H1 (cell line): Measurements from ENCODE around the gene DNTT. TPM values are rescaled to one million over a fixed set of nuclear protein-coding genes. Genes with fewer than 3 reads are reported as not detected.

ENCODE experiments used
- ASH2L ChIP-seq: fragments of 200-600, 300-600 bp; sonication (generic); IDR thresholded peaks from one replicate; pipeline ENCODE4 v1.7.1; 2017; ENCODE audit warnings: low read length
- CHD2 ChIP-seq: IDR thresholded peaks from 2 replicates; pipeline ENCODE4 v1.6.1; 2012; ENCODE audit warnings: low read length, improper control_type of control experiment
- CTBP2 ChIP-seq: IDR thresholded peaks from 2 replicates; pipeline ENCODE4 v1.7.0; 2011; ENCODE audit warnings: borderline replicate concordance, mild to moderate bottlenecking, moderate library complexity, mixed read lengths, low read length; ENCODE audit not compliant: insufficient read depth, insufficient read length
- EGR1 ChIP-seq: IDR thresholded peaks from 2 replicates; pipeline ENCODE4 v1.6.1; 2011; ENCODE audit warnings: low read depth, low read length, borderline replicate concordance
- JUN ChIP-seq: IDR thresholded peaks from 2 replicates; pipeline ENCODE4 v1.6.1; 2011; ENCODE audit warnings: low read depth, mild to moderate bottlenecking, improper control_type of control experiment, low read length
- JUND ChIP-seq: IDR thresholded peaks from 2 replicates; pipeline ENCODE4 v1.6.1; 2011; ENCODE audit warnings: mild to moderate bottlenecking, improper control_type of control experiment, low read length
- PHF8 ChIP-seq: fragments of 200-600 bp; sonication (generic); conservative IDR thresholded peaks from 2 replicates; pipeline ENCODE4 v1.7.1; 2012; ENCODE audit warnings: low read depth, mild to moderate bottlenecking, inconsistent platforms, low read length, moderate library complexity
- RBBP5 ChIP-seq: IDR thresholded peaks from 2 replicates; pipeline ENCODE4 v1.7.1; 2012; ENCODE audit warnings: low read depth, mild to moderate bottlenecking, inconsistent platforms, low read length, moderate library complexity, borderline replicate concordance
- SUZ12 ChIP-seq: fragments of 200-600 bp; sonication (generic); IDR thresholded peaks from 2 replicates; pipeline ENCODE4 v1.6.1; 2012; ENCODE audit warnings: mild to moderate bottlenecking, inconsistent platforms, low read length, moderate library complexity, mixed read lengths
- TBP ChIP-seq: IDR thresholded peaks from 2 replicates; pipeline ENCODE4 v1.6.1; 2011; ENCODE audit warnings: low read depth, low read length, improper control_type of control experiment
- YY1 ChIP-seq: IDR thresholded peaks from 2 replicates; pipeline ENCODE4 v1.6.1; 2011; ENCODE audit warnings: low read depth, mild to moderate bottlenecking, low read length
- polyA plus RNA-seq, 7 experiments: library from polyadenylated mRNA; depleted of rRNA in 3 of 7; stranded (reverse) in 5 of 7; unstranded in 2 of 7; fragments of >200 nt in 5 of 7; fragments of 200-250 nt in 2 of 7; gene quantifications; 1 replicate in 5 of 7; 2 replicates in 1 of 7; 4 replicates in 1 of 7; pipeline versions ENCODE4 v1.2.1 to v1.2.3, GENCODE V29; 2011 to 2013; ENCODE audit warnings: missing spikeins in 2 of 7, mixed read lengths in 2 of 7
- total RNA-seq: library from RNA; stranded (reverse); fragmentation: NEBNext Ultra II Directional; extraction: Animal tissue kit (Norgen Biotek cat#: 25700); gene quantifications from 2 replicates; pipeline ENCODE4 v1.2.1, GENCODE V29; 2021
- TF ChIP-seq, protein P1 (sequence below): IDR thresholded peaks from 2 replicates; pipeline ENCODE4 v1.6.1; 2012; ENCODE audit warnings: inconsistent platforms
- TF ChIP-seq, protein P2 (sequence below), 3 experiments: IDR thresholded peaks; 1 replicate in 2 of 3; 2 replicates in 1 of 3; pipeline versions ENCODE4 v1.5.1 to v1.6.1; 2011; ENCODE audit warnings: low read length in 3 of 3, mild to moderate bottlenecking in 3 of 3, inconsistent platforms in 2 of 3, low read depth in 1 of 3, moderate library complexity in 1 of 3; ENCODE audit not compliant: insufficient read depth in 1 of 3; ENCODE audit errors: control extremely low read depth in 1 of 3

Gene DNTT
- total and polyA plus RNA-seq, 2 of the 8 experiments (the other 6 are each of a cell fraction or from before 2014, with no cell fraction given) = not detected

- TF ChIP-seq EGR1 (no peak), PHF8 (no peak), CTBP2 (no peak), SUZ12 (no peak), JUN (no peak), JUND (0 out of 2 replicates have a peak, but pooled peaks have one; percentile 7), ASH2L (peak; percentile 25), RBBP5 (0 out of 2 replicates have a peak, but pooled peaks have one; percentile 58), CHD2 (0 out of 2 replicates have a peak, but pooled peaks have one; percentile 32), TBP (no peak), YY1 (no peak; the same call in 1 of the 2 replicates)
- TF ChIP-seq, protein P1, sequence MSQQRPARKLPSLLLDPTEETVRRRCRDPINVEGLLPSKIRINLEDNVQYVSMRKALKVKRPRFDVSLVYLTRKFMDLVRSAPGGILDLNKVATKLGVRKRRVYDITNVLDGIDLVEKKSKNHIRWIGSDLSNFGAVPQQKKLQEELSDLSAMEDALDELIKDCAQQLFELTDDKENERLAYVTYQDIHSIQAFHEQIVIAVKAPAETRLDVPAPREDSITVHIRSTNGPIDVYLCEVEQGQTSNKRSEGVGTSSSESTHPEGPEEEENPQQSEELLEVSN = peak; percentile 80
- TF ChIP-seq, protein P2, sequence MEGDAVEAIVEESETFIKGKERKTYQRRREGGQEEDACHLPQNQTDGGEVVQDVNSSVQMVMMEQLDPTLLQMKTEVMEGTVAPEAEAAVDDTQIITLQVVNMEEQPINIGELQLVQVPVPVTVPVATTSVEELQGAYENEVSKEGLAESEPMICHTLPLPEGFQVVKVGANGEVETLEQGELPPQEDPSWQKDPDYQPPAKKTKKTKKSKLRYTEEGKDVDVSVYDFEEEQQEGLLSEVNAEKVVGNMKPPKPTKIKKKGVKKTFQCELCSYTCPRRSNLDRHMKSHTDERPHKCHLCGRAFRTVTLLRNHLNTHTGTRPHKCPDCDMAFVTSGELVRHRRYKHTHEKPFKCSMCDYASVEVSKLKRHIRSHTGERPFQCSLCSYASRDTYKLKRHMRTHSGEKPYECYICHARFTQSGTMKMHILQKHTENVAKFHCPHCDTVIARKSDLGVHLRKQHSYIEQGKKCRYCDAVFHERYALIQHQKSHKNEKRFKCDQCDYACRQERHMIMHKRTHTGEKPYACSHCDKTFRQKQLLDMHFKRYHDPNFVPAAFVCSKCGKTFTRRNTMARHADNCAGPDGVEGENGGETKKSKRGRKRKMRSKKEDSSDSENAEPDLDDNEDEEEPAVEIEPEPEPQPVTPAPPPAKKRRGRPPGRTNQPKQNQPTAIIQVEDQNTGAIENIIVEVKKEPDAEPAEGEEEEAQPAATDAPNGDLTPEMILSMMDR (IDR thresholded peaks at IDR 0.05; ENCODE audit: control extremely low read depth in 1 of 3, insufficient read depth in 1 of 3, low read depth in 1 of 3, low read length in 3 of 3) = peak; percentile 95 to 100 (median 100)
Observed at GRCh38 chr10:96374985-96375830, 71.0 kb downstream of the DNTT start (continued).
